K562 (cell line): ENCODE results near the gene ATP1A3. TPM values are rescaled to one million over a fixed set of nuclear protein-coding genes. Genes with fewer than 3 reads are reported as not detected.
A peak's percentile ranks its signal among the peaks of the same experiment; 100 is the strongest.

Source experiments
- ETS1 ChIP-seq: conservative IDR thresholded peaks from 2 replicates; pipeline ENCODE4 v1.6.1; 2011; ENCODE audit warnings: low read depth, mild to moderate bottlenecking, low read length; ENCODE audit not compliant: control insufficient read depth
- ETV6 ChIP-seq, 3 experiments: fragments of 150-350 bp in 1 of 3; sonication (generic) in 1 of 3; formaldehyde crosslinking in 1 of 3; IDR thresholded peaks; 2 replicates each; pipeline versions ENCODE4 v1.6.1 to v1.8.0; 2014 to 2022; ENCODE audit warnings: borderline replicate concordance in 2 of 3, low read depth in 2 of 3, antibody characterized with exemption in 1 of 3, low read length in 1 of 3, mild to moderate bottlenecking in 1 of 3, missing genetic modification reagents in 1 of 3
- FOXP1 ChIP-seq: sonication (generic); formaldehyde crosslinking; IDR thresholded peaks from 2 replicates; pipeline ENCODE4 v1.8.0; 2022; ENCODE audit warnings: mild to moderate bottlenecking, missing genetic modification reagents
- HMG20B ChIP-seq: fragments of 250-450 bp; sonication (Bioruptor Pico); IDR thresholded peaks from 2 replicates; pipeline ENCODE4 v1.5.0; 2021; ENCODE audit warnings: mild to moderate bottlenecking
- HNRNPLL ChIP-seq: fragments of 200-400 bp; formaldehyde crosslinking; IDR thresholded peaks from 2 replicates; pipeline ENCODE4 v1.6.1; 2017; ENCODE audit warnings: low read length, low read depth, mild to moderate bottlenecking; ENCODE audit not compliant: poor library complexity, severe bottlenecking
- NCOA2 ChIP-seq, 2 experiments: fragments of 450-650 bp; IDR thresholded peaks; 2 replicates each; pipeline ENCODE4 v1.6.1; 2018; ENCODE audit warnings: mild to moderate bottlenecking in 2 of 2, moderate library complexity in 1 of 2; ENCODE audit not compliant: partially characterized antibody in 2 of 2
- POLR2B ChIP-seq: fragments of 450-650 bp; IDR thresholded peaks from 2 replicates; pipeline ENCODE4 v1.6.1; 2018; ENCODE audit warnings: low read depth; ENCODE audit not compliant: partially characterized antibody
- PRDM10 ChIP-seq: fragments of 450-650 bp; IDR thresholded peaks from 2 replicates; pipeline ENCODE4 v1.6.1; 2018; ENCODE audit not compliant: partially characterized antibody
- RBBP5 ChIP-seq: fragments of 200-600 bp; sonication (generic); IDR thresholded peaks from 2 replicates; pipeline ENCODE4 v1.6.1; 2012; ENCODE audit warnings: borderline replicate concordance, mild to moderate bottlenecking, low read length, control low read depth, inconsistent platforms; ENCODE audit not compliant: insufficient read depth, poor library complexity, severe bottlenecking
- RNF219 ChIP-seq: fragments of 250-450 bp; sonication (Bioruptor Pico); IDR thresholded peaks from 2 replicates; pipeline ENCODE4 v1.5.0; 2022; ENCODE audit warnings: mild to moderate bottlenecking
- SREBF1 ChIP-seq: fragments of 150-350 bp; IDR thresholded peaks from 2 replicates; pipeline ENCODE4 v1.6.1; 2014; ENCODE audit warnings: antibody characterized with exemption, low read depth, low read length, borderline replicate concordance
- ZMIZ1 ChIP-seq, 2 experiments: fragments of 150-350 bp in 1 of 2; IDR thresholded peaks; 2 replicates each; pipeline ENCODE4 v1.6.1; 2012 to 2016; ENCODE audit warnings: low read depth in 2 of 2, low read length in 2 of 2, mild to moderate bottlenecking in 1 of 2, moderate library complexity in 1 of 2
- ZNF282 ChIP-seq: sonication (generic); formaldehyde crosslinking; IDR thresholded peaks from 2 replicates; pipeline ENCODE4 v1.8.1; 2023; ENCODE audit warnings: missing genetic modification reagents
- ZNF507 ChIP-seq: conservative IDR thresholded peaks from 2 replicates; pipeline ENCODE4 v1.6.1; 2017; ENCODE audit warnings: missing genetic modification characterization, missing compliant biosample characterization
- polyA plus RNA-seq, 8 experiments: library from polyadenylated mRNA; depleted of rRNA in 4 of 8; stranded (reverse) in 5 of 8; unstranded in 3 of 8; fragments of >200 nt; fragmentation: Nextera tagmentation in 2 of 8; fragmentation: Illumina TruSeq in 1 of 8; extraction: Ambion mirVana in 2 of 8; extraction: Trizol in 1 of 8; gene quantifications; 2 replicates each; pipeline versions ENCODE4 v1.2.1 to v1.2.3, GENCODE V29; 2011 to 2014; ENCODE audit warnings: inconsistent platforms in 1 of 8, missing spikeins in 1 of 8
- total RNA-seq, 7 experiments: library from RNA; depleted of rRNA in 6 of 7; stranded (reverse); fragments of >200 nt in 6 of 7; fragmentation: Illumina TruSeq in 2 of 7; extraction: Trizol in 2 of 7; gene quantifications; 2 replicates each; pipeline versions ENCODE4 v1.2.1 to v1.2.3, GENCODE V29; 2011 to 2021; ENCODE audit warnings: low replicate concordance in 1 of 7

The ATP1A3 gene
- total and polyA plus RNA-seq, 9 of the 15 experiments (the other 6 are each of a cell fraction or from before 2014, with no cell fraction given) = 0.03 to 1.0 (median 0.17) TPM; not detected in 3

GRCh38 chr19:41958367-41959055 is 35.5 kb downstream of the ATP1A3 start (continued):
- no peak for TF ChIP-seq SREBF1
- TF ChIP-seq ZMIZ1 (IDR thresholded peaks at IDR 0.05; ENCODE audit: low read depth in 2 of 2, low read length in 2 of 2) = no peak
- TF ChIP-seq ETS1 = no peak
- no peak for TF ChIP-seq RNF219 (CRISPR knock-in tag)
- TF ChIP-seq HNRNPLL = peak; percentile 55
- no peak for TF ChIP-seq NCOA2 (IDR thresholded peaks at IDR 0.05; ENCODE audit: partially characterized antibody in 2 of 2)
- TF ChIP-seq HMG20B (CRISPR knock-in tag) = no peak
- TF ChIP-seq PRDM10 = no peak
- TF ChIP-seq RBBP5 = peak; percentile 20
- no peak for TF ChIP-seq ZNF507
- TF ChIP-seq FOXP1 = no peak
- no peak; a peak in 1 of 4 replicates for TF ChIP-seq ETV6 (IDR thresholded peaks at IDR 0.05; ENCODE audit: borderline replicate concordance in 1 of 2, low read depth in 2 of 2, low read length in 1 of 2)
- TF ChIP-seq ETV6 (CRISPR knock-in tag; IDR thresholded peaks at IDR 0.05; ENCODE audit: borderline replicate concordance) = no peak
- TF ChIP-seq ZNF282 (CRISPR knock-in tag) = no peak
- TF ChIP-seq POLR2B = peak; percentile 47
